ENCODE measurements around the gene HCN2. TPM values are rescaled to one million over a fixed set of nuclear protein-coding genes. Genes with fewer than 3 reads are reported as not detected.

Gene HCN2
- total RNA-seq, 1 experiment from 2014 or later = not detected

GRCh38 chr19:634975-635652 lies 45.4 kb downstream of the HCN2 start:
- DNase-seq (ENCODE audit: low spot score) = no peak

GRCh38 chr19:638906-639252 lies 49.2 kb downstream of the HCN2 start:
- no peak for DNase-seq (ENCODE audit: low spot score)

GRCh38 chr19:639253-640160 lies 49.8 kb downstream of the HCN2 start, which contains the start of gene FGF22:
Gene FGF22 (plus strand): TSS chr19:639879. CDS start chr19:639926, 47 bp downstream.
- DNase-seq (ENCODE audit: low spot score) = peak; percentile 73

DNA sequence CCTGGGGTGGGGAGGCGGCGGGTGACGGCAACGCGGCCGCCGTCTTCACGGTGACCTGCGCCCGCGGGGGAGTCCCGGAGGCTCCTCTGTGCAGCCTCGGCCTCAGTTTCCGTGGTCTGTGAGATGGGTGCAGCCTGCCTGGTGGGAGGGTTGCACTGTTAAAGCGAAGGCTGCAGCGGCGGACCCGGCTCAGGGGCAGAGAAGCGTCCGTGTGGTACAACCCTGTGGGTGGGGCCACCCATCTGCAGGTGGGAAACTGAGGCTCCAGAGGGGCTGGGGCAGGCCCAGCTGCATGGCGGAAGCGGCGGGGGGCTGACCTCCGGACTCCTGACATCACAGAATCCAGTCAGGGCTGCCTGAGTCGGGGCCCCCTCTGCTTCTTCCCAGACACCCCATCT lies 50.5 kb downstream of the HCN2 start:
- DNase-seq (ENCODE audit: low spot score) = no peak

GRCh38 chr19:640606-641189 lies 51.0 kb downstream of the HCN2 start:
- DNase-seq (ENCODE audit: low spot score) = no peak

GRCh38 chr19:641702-642101 lies 52.0 kb downstream of the HCN2 start:
- DNase-seq (ENCODE audit: low spot score) = no peak

DNA sequence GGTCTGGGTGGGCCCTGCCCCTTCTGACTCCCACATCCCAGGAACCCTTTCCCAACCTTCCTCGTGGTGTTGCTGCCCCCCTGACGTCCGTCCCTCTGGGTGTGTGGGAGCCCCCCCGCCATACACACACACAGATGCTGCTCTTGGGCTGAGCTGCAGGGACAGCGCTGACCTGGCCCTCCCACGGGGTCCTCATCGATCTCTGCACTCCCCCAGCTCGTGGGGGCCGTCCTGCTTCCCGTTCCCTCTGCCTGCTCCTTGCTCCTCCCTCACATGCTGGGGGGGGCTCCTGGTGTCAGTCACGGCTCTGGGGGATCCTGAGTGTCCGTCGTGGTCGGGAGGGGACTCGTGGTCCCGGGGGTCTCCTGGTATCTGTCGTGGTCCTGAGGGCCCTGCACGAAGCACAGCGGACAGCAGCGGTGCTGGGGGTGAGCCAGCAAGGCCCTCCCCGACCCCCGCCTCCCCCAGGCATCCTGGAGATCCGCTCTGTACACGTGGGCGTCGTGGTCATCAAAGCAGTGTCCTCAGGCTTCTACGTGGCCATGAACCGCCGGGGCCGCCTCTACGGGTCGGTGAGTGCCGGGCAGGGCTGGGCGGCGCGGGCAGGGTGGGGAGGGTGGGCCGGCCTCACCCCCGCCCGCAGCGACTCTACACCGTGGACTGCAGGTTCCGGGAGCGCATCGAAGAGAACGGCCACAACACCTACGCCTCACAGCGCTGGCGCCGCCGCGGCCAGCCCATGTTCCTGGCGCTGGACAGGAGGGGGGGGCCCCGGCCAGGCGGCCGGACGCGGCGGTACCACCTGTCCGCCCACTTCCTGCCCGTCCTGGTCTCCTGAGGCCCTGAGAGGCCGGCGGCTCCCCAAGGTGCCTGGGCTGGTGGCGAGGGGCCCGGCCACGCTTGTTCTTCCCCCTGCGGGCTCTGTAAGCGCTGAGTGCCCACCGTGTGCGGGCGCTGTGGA lies 53.4 kb downstream of the HCN2 start:
- DNase-seq (ENCODE audit: low spot score) = no peak

GRCh38 chr19:643736-644135 lies 54.1 kb downstream of the HCN2 start:
- DNase-seq (ENCODE audit: low spot score) = no peak

DNA sequence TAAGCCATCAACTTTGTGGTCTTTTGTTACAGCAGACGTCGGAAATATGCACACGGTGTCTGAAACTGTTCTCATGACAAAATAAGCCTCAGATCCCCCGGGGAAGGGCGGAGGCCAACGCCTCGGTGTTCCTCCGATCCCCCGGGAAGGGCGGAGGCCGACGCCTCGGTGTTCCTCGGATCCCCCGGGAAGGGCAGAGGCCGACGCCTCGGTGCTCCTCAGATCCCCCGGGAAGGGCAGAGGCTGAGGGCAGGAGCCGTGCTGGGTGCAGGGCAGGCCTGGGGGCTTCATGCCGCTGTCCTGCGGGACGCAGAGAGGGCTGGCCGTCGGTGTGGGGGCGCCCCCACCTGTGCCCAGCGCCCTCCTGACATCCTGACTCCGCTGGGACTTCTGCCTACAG lies 54.7 kb downstream of the HCN2 start:
- no peak for DNase-seq (ENCODE audit: low spot score)

DNA sequence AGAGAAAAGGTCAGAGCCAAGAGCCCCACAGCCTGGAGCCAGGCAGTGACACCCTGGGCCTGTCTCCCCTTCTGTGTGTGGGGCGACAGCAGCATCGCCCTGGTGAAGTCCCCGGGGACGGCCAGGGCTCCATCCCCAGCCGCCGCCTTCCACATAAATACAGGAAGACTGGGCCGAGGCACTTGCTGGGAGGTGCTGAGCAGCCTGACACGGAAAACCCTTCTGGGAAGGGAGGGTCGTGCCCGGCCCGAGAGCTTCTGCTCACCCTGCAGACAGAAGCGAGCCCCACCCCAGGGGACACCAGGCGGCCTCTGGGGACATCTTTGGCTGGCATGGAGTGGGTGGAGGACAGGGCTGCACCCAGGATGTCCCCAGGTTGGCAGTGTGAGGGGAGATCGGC lies 55.1 kb downstream of the HCN2 start:
- DNase-seq (ENCODE audit: low spot score) = no peak

GRCh38 chr19:645912-646778 lies 56.5 kb downstream of the HCN2 start:
- no peak for DNase-seq (ENCODE audit: low spot score)

GRCh38 chr19:646779-647565 lies 57.3 kb downstream of the HCN2 start:
- no peak for DNase-seq (ENCODE audit: low spot score)

GRCh38 chr19:647566-648284 lies 58.0 kb downstream of the HCN2 start:
- DNase-seq (ENCODE audit: low spot score) = no peak

- DNase-seq (ENCODE audit: low spot score) = no peak
These were observed 58.6 kb downstream of the HCN2 start for GRCh38 chr19:648305-648704.

- DNase-seq (ENCODE audit: low spot score) = no peak
These were observed 59.5 kb downstream of the HCN2 start for GRCh38 chr19:648904-649801.

DNA sequence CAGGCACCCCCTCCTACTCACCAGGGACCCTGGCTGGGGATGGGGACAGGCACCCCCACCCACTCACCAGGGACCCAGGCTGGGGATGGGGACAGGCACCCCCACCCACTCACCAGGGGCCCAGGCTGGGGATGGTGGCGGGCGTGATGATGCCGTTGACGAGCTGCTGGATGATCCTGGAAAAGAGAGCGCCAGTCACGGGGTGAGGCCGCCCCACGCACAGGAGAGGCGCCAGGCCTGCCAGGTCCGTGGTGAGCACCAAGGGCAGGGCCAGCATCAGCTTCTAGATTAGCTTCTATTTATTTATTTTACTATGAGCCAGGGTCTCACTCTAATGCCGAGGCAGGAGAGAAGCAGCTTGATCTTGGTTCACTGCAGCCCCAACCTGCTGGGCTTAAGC lies 60.4 kb downstream of the HCN2 start:
- DNase-seq (ENCODE audit: low spot score) = no peak

DNA sequence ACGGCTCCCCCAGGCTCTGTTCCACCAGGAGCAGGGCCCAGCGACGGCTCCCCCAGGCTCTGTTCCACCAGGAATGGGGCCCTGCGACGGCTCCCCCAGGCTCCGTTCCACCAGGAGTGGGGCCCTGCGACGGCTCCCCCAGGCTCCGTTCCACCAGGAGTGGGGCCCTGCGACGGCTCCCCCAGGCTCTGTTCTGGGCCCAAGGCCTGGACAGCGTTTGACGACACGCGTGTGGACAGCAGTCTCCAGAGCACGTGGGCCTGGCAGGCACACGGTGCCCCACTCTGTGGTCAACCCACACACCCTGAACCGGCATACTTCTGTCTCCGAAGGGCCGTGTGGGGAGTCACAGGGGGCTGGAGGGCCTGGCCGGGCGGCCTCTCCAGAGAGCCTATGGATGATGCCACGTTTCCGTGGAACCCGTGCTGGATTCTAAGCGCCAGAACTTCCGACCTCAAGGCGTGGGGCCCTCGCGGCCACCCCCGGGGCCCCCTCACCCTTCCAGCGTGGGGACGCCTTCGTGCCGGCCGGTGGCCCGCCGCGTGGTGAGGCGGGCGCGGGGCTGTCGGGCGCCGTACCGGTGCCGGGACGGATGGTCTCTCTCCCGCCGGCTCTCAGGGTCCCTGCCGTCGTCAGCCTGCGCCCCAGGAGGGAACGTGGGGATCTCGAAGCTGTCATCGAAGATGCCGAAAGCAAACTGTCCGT lies 61.6 kb downstream of the HCN2 start:
- DNase-seq (ENCODE audit: low spot score) = no peak

Data from HT-29 (cell line).